ENCODE measurements around the gene EP400. TPM values are rescaled to one million over a fixed set of nuclear protein-coding genes. Genes with fewer than 3 reads are reported as not detected.
A peak's percentile ranks its signal among the peaks of the same experiment; 100 is the strongest.

Gene EP400
- total and polyA plus RNA-seq, 2 of the 4 experiments (the other 2 are of a cell fraction) = 4.3 to 11.4 TPM

DNA sequence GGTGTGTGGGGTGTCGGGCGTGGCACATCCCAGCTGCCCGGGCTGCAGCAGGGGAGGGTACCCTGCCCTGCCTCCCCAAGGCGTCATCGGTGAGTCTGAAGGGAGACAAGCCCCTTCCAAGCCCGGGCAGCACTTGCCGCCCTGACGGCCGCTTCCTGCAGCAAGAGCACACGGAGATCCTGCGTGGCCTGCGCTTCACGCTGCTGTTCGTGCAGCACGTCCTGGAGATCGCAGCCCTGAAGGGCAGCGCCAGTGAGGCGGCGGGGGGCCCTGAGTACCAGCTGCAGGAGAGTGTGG lies 30.7 kb upstream of the EP400 start:
- Histone ChIP-seq H4K8ac (ENCODE audit: low read depth in 2 of 2, low read length in 2 of 2) (no peak overlapping the region), H3K27me3 (ENCODE audit: control insufficient read depth, insufficient read depth, low read length) (no peaks in the 10 kb centered on the region), H2AK5ac (ENCODE audit: low read depth, low read length) (no peak overlapping the region), H2BK20ac (ENCODE audit: low read depth, low read length) (no peak overlapping the region), H3K9ac (ENCODE audit: low read depth, low read length) (no peak overlapping the region), H4K20me1 (ENCODE audit: insufficient read depth, low read length) (no peaks in the 10 kb centered on the region), H3K4me2 (ENCODE audit: low read depth, low read length) (no peak overlapping the region), H2AFZ (replicated peaks; ENCODE audit: low read length, poor library complexity) (no peak overlapping the region), H3K4me3 (ENCODE audit: insufficient read depth, low read depth, low read length) (no peak overlapping the region), H3K23ac (ENCODE audit: low read depth, low read length) (no peak overlapping the region), H3K14ac (replicated peaks; ENCODE audit: low read depth, low read length) (no peak overlapping the region), H3K4ac (ENCODE audit: low read depth, low read length) (no peak overlapping the region), H2BK120ac (ENCODE audit: low read depth, low read length) (no peak overlapping the region), H2AK9ac (replicated peaks; ENCODE audit: low read depth, low read length, poor library complexity) (peak overlapping the region; percentile 42), H4K5ac (ENCODE audit: low read depth, low read length) (no peak overlapping the region), H3K27ac (ENCODE audit: insufficient read depth, low read length) (no peak overlapping the region), H3K4me1 (ENCODE audit: control insufficient read depth, insufficient read depth, low read length) (no peaks in the 10 kb centered on the region), H2BK5ac (ENCODE audit: low read depth, low read length, poor library complexity, severe bottlenecking) (no peak overlapping the region), H2BK15ac (ENCODE audit: low read depth, low read length) (no peak overlapping the region), H3K9me3 (ENCODE audit: control insufficient read depth, insufficient read depth, low read length) (no peaks in the 10 kb centered on the region), H4K91ac (ENCODE audit: insufficient read depth, low read depth, low read length) (no peak overlapping the region), H3K9me1 (ENCODE audit: insufficient read depth, low read length) (no peaks in the 10 kb centered on the region), H3K56ac (ENCODE audit: extremely low read depth, insufficient read depth, low read length) (no peak overlapping the region), H3K36me3 (ENCODE audit: control insufficient read depth, insufficient read depth, low read length) (peaks cover 69% of the 10 kb centered on the region), H3K79me1 (ENCODE audit: low read depth in 1 of 2, low read length in 2 of 2) (0 out of 4 replicates have a peak, but pooled peaks cover 0 to 1% of the 10 kb centered on the region in 2 experiments), H3K18ac (ENCODE audit: low read depth, low read length) (no peak overlapping the region)
- DNase-seq (no peak), ATAC-seq (ENCODE audit: low read depth) (no peak)
- dilution Hi-C loops (cut with HindIII; ENCODE audit: low sequenced_read_pairs, unreplicated experiment) (no loop called here), intact Hi-C loops (cut with micrococcal nuclease) (no loop called here), in situ Hi-C loops (cut with MboI; ENCODE audit: low sequenced_read_pairs) (no loop called here)
- ChIA-PET CTCF (no interaction called here), POLR2A (ENCODE audit: unreplicated experiment) (interaction anchor here (0.6 kb wide), 1 partner anchor 91 kb away, joined by 3 read pairs; no protein-coding TSS in a partner anchor)
- TF ChIP-seq CEBPB (IDR thresholded peaks at IDR 0.05; ENCODE audit: low read depth, low read length) = no peak
- TF ChIP-seq CHD1 (IDR thresholded peaks at IDR 0.05; ENCODE audit: low read depth, low read length) = no peak
- TF ChIP-seq, protein P1, sequence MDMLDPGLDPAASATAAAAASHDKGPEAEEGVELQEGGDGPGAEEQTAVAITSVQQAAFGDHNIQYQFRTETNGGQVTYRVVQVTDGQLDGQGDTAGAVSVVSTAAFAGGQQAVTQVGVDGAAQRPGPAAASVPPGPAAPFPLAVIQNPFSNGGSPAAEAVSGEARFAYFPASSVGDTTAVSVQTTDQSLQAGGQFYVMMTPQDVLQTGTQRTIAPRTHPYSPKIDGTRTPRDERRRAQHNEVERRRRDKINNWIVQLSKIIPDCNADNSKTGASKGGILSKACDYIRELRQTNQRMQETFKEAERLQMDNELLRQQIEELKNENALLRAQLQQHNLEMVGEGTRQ (IDR thresholded peaks at IDR 0.05; ENCODE audit: low read depth, low read length) = no peak
- TF ChIP-seq RAD21 (IDR thresholded peaks at IDR 0.05; ENCODE audit: low read length) = no peak
- TF ChIP-seq, protein P2, sequence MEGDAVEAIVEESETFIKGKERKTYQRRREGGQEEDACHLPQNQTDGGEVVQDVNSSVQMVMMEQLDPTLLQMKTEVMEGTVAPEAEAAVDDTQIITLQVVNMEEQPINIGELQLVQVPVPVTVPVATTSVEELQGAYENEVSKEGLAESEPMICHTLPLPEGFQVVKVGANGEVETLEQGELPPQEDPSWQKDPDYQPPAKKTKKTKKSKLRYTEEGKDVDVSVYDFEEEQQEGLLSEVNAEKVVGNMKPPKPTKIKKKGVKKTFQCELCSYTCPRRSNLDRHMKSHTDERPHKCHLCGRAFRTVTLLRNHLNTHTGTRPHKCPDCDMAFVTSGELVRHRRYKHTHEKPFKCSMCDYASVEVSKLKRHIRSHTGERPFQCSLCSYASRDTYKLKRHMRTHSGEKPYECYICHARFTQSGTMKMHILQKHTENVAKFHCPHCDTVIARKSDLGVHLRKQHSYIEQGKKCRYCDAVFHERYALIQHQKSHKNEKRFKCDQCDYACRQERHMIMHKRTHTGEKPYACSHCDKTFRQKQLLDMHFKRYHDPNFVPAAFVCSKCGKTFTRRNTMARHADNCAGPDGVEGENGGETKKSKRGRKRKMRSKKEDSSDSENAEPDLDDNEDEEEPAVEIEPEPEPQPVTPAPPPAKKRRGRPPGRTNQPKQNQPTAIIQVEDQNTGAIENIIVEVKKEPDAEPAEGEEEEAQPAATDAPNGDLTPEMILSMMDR (conservative IDR thresholded peaks at IDR 0.05; ENCODE audit: low read depth, low read length) = no peak
- no peak for TF ChIP-seq FOS (IDR thresholded peaks at IDR 0.05; ENCODE audit: low read depth, low read length)
- TF ChIP-seq SMC3 (IDR thresholded peaks at IDR 0.05; ENCODE audit: low read depth, low read length) = no peak
- TF ChIP-seq BHLHE40 (IDR thresholded peaks at IDR 0.05; ENCODE audit: low read depth, low read length) = no peak
- no peak for TF ChIP-seq MAFK (IDR thresholded peaks at IDR 0.05; ENCODE audit: low read depth, low read length)
- no peak for TF ChIP-seq POLR2A (IDR thresholded peaks at IDR 0.05; ENCODE audit: low read depth, low read length)
- TF ChIP-seq, protein P3, sequence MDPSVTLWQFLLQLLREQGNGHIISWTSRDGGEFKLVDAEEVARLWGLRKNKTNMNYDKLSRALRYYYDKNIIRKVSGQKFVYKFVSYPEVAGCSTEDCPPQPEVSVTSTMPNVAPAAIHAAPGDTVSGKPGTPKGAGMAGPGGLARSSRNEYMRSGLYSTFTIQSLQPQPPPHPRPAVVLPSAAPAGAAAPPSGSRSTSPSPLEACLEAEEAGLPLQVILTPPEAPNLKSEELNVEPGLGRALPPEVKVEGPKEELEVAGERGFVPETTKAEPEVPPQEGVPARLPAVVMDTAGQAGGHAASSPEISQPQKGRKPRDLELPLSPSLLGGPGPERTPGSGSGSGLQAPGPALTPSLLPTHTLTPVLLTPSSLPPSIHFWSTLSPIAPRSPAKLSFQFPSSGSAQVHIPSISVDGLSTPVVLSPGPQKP (IDR thresholded peaks at IDR 0.05; ENCODE audit: borderline replicate concordance, low read depth, low read length) = no peak
- TF ChIP-seq RFX5 (IDR thresholded peaks at IDR 0.05; ENCODE audit: low read depth, low read length) = no peak
- TF ChIP-seq MAZ (IDR thresholded peaks at IDR 0.05; ENCODE audit: borderline replicate concordance, low read depth, low read length) = no peak
- TF ChIP-seq RCOR1 (IDR thresholded peaks at IDR 0.05; ENCODE audit: insufficient replicate concordance, low read length) = no peak
- no peak for TF ChIP-seq MXI1 (IDR thresholded peaks at IDR 0.05; ENCODE audit: borderline replicate concordance, low read depth, low read length)
- no peak for TF ChIP-seq NFE2L2 (IDR thresholded peaks at IDR 0.05; ENCODE audit: low read depth, low read length)
- BruUV-seq (replicated peaks) = no TSS peak
- 96% methylated on average over 18 of the region's 19 CpGs; no CpG with 5 or more reads in 1 of the 2 experiments for WGBS, 2 experiments (ENCODE audit: extremely low coverage in 2 of 2, insufficient read length in 1 of 2)
